H9 (cell line): ENCODE results near the gene LZTR1. TPM values are rescaled to one million over a fixed set of nuclear protein-coding genes. Genes with fewer than 3 reads are reported as not detected.

Experiments
- DNase-seq: peaks from one replicate; pipeline ENCODE4 v3.0.0-alpha.2; 2017
- H2AFZ ChIP-seq: one replicate; pipeline ENCODE4 v1.6.1; 2013; ENCODE audit warnings: mild to moderate bottlenecking, low read length, control low read depth, moderate library complexity
- H2AK5ac ChIP-seq: 2 replicates; pipeline ENCODE4 v1.6.1; 2013; ENCODE audit warnings: low read length, control low read depth, mixed read lengths; ENCODE audit not compliant: insufficient read length
- H2BK120ac ChIP-seq: one replicate; pipeline ENCODE4 v1.6.1; 2013; ENCODE audit warnings: low read depth, mild to moderate bottlenecking, low read length, control low read depth, inconsistent platforms; ENCODE audit not compliant: poor library complexity, severe bottlenecking
- H2BK12ac ChIP-seq: 2 replicates; pipeline ENCODE4 v1.6.1; 2013; ENCODE audit warnings: low read length, control low read depth, mixed read lengths, low read depth; ENCODE audit not compliant: insufficient read length
- H2BK15ac ChIP-seq: 2 replicates; pipeline ENCODE4 v1.6.1; 2013; ENCODE audit warnings: low read depth, low read length, control low read depth
- H2BK20ac ChIP-seq: one replicate; pipeline ENCODE4 v1.6.1; 2013; ENCODE audit warnings: low read depth, mild to moderate bottlenecking, low read length, control low read depth, inconsistent platforms; ENCODE audit not compliant: poor library complexity, severe bottlenecking
- H2BK5ac ChIP-seq: 2 replicates; pipeline ENCODE4 v1.6.1; 2013; ENCODE audit warnings: low read length, control low read depth, mixed read lengths; ENCODE audit not compliant: insufficient read length
- H3K14ac ChIP-seq: 2 replicates; pipeline ENCODE4 v1.6.1; 2013; ENCODE audit warnings: low read length, control low read depth; ENCODE audit not compliant: insufficient read depth
- H3K18ac ChIP-seq: 2 replicates; pipeline ENCODE4 v1.6.1; 2013; ENCODE audit warnings: low read depth, mild to moderate bottlenecking, mixed read lengths, low read length, control low read depth; ENCODE audit not compliant: insufficient read length
- H3K23ac ChIP-seq: 2 replicates; pipeline ENCODE4 v1.6.1; 2013; ENCODE audit warnings: low read length, control low read depth, mixed read lengths, low read depth; ENCODE audit not compliant: insufficient read length
- H3K23me2 ChIP-seq: 2 replicates; pipeline ENCODE4 v1.6.1; 2013; ENCODE audit warnings: low read depth, mild to moderate bottlenecking, mixed read lengths, low read length, control low read depth; ENCODE audit not compliant: insufficient read length, poor library complexity, severe bottlenecking
- H3K27ac ChIP-seq: 2 replicates; pipeline ENCODE4 v1.5.1; 2013; ENCODE audit warnings: low read length, control low read depth, mixed read lengths, low read depth; ENCODE audit not compliant: insufficient read length
- H3K27me3 ChIP-seq: 2 replicates; pipeline ENCODE4 v1.6.1; 2013; ENCODE audit warnings: low read length, control low read depth, inconsistent platforms; ENCODE audit not compliant: insufficient read depth
- H3K4ac ChIP-seq: 2 replicates; pipeline ENCODE4 v1.6.1; 2013; ENCODE audit warnings: low read depth, mild to moderate bottlenecking, control low read depth, inconsistent platforms, low read length, moderate library complexity
- H3K4me1 ChIP-seq: 2 replicates; pipeline ENCODE4 v1.6.1; 2013; ENCODE audit warnings: low read length, control low read depth, inconsistent platforms; ENCODE audit not compliant: insufficient read depth
- H3K4me2 ChIP-seq: 2 replicates; pipeline ENCODE4 v1.6.1; 2013; ENCODE audit warnings: low read length, control low read depth, mixed read lengths; ENCODE audit not compliant: insufficient read length, insufficient read depth
- H3K56ac ChIP-seq: 2 replicates; pipeline ENCODE4 v1.6.1; 2013; ENCODE audit warnings: low read depth, mild to moderate bottlenecking, mixed read lengths, low read length, control low read depth; ENCODE audit not compliant: insufficient read length
- H3K79me1 ChIP-seq: 2 replicates; pipeline ENCODE4 v1.6.1; 2013; ENCODE audit warnings: low read depth, mild to moderate bottlenecking, moderate library complexity, low read length, control low read depth, inconsistent platforms; ENCODE audit not compliant: insufficient read depth, poor library complexity, severe bottlenecking
- H3K79me2 ChIP-seq: 2 replicates; pipeline ENCODE4 v1.6.1; 2013; ENCODE audit warnings: low read length, control low read depth, inconsistent platforms; ENCODE audit not compliant: insufficient read depth
- H3K9ac ChIP-seq: 2 replicates; pipeline ENCODE4 v1.6.1; 2013; ENCODE audit warnings: low read length, control low read depth, mixed read lengths; ENCODE audit not compliant: insufficient read length; ENCODE audit errors: extremely low read depth
- H3K9me3 ChIP-seq: one replicate; pipeline ENCODE4 v1.6.1; 2013; ENCODE audit warnings: low read depth, low read length, inconsistent platforms; ENCODE audit not compliant: control insufficient read depth
- H3T11ph ChIP-seq: one replicate; pipeline ENCODE4 v1.6.1; 2013; ENCODE audit warnings: mild to moderate bottlenecking, low read length, control low read depth, inconsistent platforms
- H4K20me1 ChIP-seq: one replicate; pipeline ENCODE4 v1.6.1; 2013; ENCODE audit not compliant: control insufficient read depth, insufficient read length, insufficient read depth
- H4K5ac ChIP-seq: 2 replicates; pipeline ENCODE4 v1.6.1; 2013; ENCODE audit warnings: low read depth, mild to moderate bottlenecking, mixed read lengths, low read length, control low read depth; ENCODE audit not compliant: insufficient read length
- H4K8ac ChIP-seq: replicated peaks from 2 replicates; pipeline ENCODE4 v1.6.1; 2013; ENCODE audit warnings: low read length, control low read depth, mixed read lengths, low read depth; ENCODE audit not compliant: insufficient read length
- H4K91ac ChIP-seq: 2 replicates; pipeline ENCODE4 v1.6.1; 2013; ENCODE audit warnings: low read depth, mild to moderate bottlenecking, moderate library complexity, mixed read lengths, low read length, control low read depth; ENCODE audit not compliant: insufficient read length
- H3K27ac Mint-ChIP-seq, 3 experiments: 2 replicates in 2 of 3; 3 replicates in 1 of 3; pipeline ENCODE4 v1.8.0; 2020 to 2021; ENCODE audit warnings: mixed read lengths in 3 of 3, mild to moderate bottlenecking in 1 of 3, moderate library complexity in 1 of 3
- H3K27me3 Mint-ChIP-seq: 2 replicates; pipeline ENCODE4 v1.8.0; 2021; ENCODE audit warnings: low read depth, mild to moderate bottlenecking, moderate library complexity, mixed read lengths
- H3K36me3 Mint-ChIP-seq, 3 experiments: 2 replicates in 2 of 3; 3 replicates in 1 of 3; pipeline ENCODE4 v1.8.0; 2020 to 2021; ENCODE audit warnings: low read depth in 3 of 3, mixed read lengths in 3 of 3; ENCODE audit not compliant: insufficient read depth in 1 of 3
- H3K4me1 Mint-ChIP-seq, 2 experiments: 2 replicates each; pipeline ENCODE4 v1.8.0; 2020; ENCODE audit warnings: mixed read lengths in 2 of 2
- H3K4me3 Mint-ChIP-seq, 2 experiments: 2 replicates in 1 of 2; 3 replicates in 1 of 2; pipeline ENCODE4 v1.8.0; 2020 to 2021; ENCODE audit warnings: mild to moderate bottlenecking in 2 of 2, mixed read lengths in 2 of 2, moderate library complexity in 1 of 2
- H3K9me3 Mint-ChIP-seq, 2 experiments: 2 replicates in 1 of 2; 3 replicates in 1 of 2; pipeline ENCODE4 v1.8.0; 2020; ENCODE audit warnings: mild to moderate bottlenecking in 2 of 2, mixed read lengths in 2 of 2, moderate library complexity in 1 of 2
- WGBS: extraction: QIAGEN DNeasy Blood & Tissue Kit; methylation state at CpG from one replicate; pipeline ENCODE4 v1.1.7; 2013; ENCODE audit warnings: missing lambda C conversion rate, low lambda C conversion rate, mixed read lengths; ENCODE audit not compliant: insufficient read length; ENCODE audit errors: extremely low coverage; 5-methylcytosine and 5-hydroxymethylcytosine counted together
- total RNA-seq: library from RNA; stranded (reverse); gene quantifications from 2 replicates; pipeline ENCODE4 v1.2.1, GENCODE V29; 2021
- TF ChIP-seq, protein P1 (sequence below): fragments of 200-600 bp; sonication (generic); conservative IDR thresholded peaks from 3 replicates; pipeline ENCODE4 v1.8.0; 2021; ENCODE audit warnings: antibody characterized with exemption, mild to moderate bottlenecking

LZTR1 gene
- total RNA-seq, 1 experiment from 2014 or later = 47.0 TPM

DNA sequence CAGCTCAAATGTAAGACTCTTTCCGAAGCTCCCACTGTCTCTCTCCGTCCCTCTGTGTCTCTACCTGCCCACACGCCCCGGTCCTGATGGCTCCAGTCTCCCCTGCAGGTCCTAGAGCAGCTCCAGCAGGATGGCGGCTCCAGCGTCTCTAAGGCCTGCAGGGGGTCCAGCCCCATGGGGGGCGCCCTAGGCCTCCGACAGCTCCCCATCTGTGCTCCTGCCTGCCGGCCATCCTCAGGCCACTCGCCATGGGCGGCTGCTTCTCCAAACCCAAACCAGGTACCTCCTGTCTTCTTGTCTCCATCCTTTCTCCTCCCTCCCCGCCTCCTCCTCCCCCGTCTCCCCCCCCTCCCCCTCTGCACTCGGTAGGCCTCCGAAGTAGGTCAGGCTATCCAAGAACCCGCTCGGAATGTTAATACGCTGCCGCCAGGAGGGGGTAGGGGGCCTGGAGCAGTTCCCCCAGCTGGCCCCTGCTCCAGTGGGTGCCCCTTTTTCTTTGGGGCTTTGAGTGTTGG, 14.3 kb upstream of the LZTR1 start:
- no peak overlapping the region for H3K27ac ChIP-seq
- H4K91ac ChIP-seq = no peak overlapping the region
- no CpG with 5 or more reads among the region's 19 CpGs for WGBS
- H2BK120ac ChIP-seq = no peak overlapping the region
- H3K23me2 ChIP-seq = no peaks in the 10 kb centered on the region
- H3K14ac ChIP-seq = no peak overlapping the region
- Mint-ChIP-seq H3K9me3 (no peaks in the 10 kb centered on the region; a peak in 1 of 5 replicates), H3K4me3 (peak overlapping the region in 1 of 2 experiments; percentile 56; a peak in 2 of 5 replicates), H3K27me3 (peaks cover 92% of the 10 kb centered on the region), H3K36me3 (no peaks in the 10 kb centered on the region; a peak in 1 of 7 replicates), H3K4me1 (peaks cover 23 to 36% of the 10 kb centered on the region in 2 experiments), H3K27ac (no peak overlapping the region)
- no peak overlapping the region for H2AFZ ChIP-seq
- no peak overlapping the region for H3K18ac ChIP-seq
- no peaks in the 10 kb centered on the region for H3K79me2 ChIP-seq
- no peak overlapping the region for H2BK5ac ChIP-seq
- H3K27me3 ChIP-seq = peaks cover 31% of the 10 kb centered on the region; the same call in 1 of the 2 replicates
- no peaks in the 10 kb centered on the region; the same call in 1 of the 2 replicates for H3K4me1 ChIP-seq
- no peak overlapping the region for H2BK12ac ChIP-seq
- H4K5ac ChIP-seq = no peak overlapping the region
- H2BK20ac ChIP-seq = no peak overlapping the region
- H3K79me1 ChIP-seq = no peaks in the 10 kb centered on the region
- no peak overlapping the region for H4K8ac ChIP-seq
- TF ChIP-seq, protein P1, sequence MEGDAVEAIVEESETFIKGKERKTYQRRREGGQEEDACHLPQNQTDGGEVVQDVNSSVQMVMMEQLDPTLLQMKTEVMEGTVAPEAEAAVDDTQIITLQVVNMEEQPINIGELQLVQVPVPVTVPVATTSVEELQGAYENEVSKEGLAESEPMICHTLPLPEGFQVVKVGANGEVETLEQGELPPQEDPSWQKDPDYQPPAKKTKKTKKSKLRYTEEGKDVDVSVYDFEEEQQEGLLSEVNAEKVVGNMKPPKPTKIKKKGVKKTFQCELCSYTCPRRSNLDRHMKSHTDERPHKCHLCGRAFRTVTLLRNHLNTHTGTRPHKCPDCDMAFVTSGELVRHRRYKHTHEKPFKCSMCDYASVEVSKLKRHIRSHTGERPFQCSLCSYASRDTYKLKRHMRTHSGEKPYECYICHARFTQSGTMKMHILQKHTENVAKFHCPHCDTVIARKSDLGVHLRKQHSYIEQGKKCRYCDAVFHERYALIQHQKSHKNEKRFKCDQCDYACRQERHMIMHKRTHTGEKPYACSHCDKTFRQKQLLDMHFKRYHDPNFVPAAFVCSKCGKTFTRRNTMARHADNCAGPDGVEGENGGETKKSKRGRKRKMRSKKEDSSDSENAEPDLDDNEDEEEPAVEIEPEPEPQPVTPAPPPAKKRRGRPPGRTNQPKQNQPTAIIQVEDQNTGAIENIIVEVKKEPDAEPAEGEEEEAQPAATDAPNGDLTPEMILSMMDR = peak; percentile 28; the same call in 1 of the 3 replicates
- no peak overlapping the region for H2AK5ac ChIP-seq
- H3K9ac ChIP-seq = no peak overlapping the region
- DNase-seq = peak; percentile 53
- no peaks in the 10 kb centered on the region for H4K20me1 ChIP-seq
- H3K9me3 ChIP-seq = no peaks in the 10 kb centered on the region
- no peak overlapping the region for H3K4me2 ChIP-seq
- H2BK15ac ChIP-seq = no peak overlapping the region
- H3K4ac ChIP-seq = no peak overlapping the region
- no peak overlapping the region for H3K56ac ChIP-seq
- H3K23ac ChIP-seq = no peak overlapping the region
- no peak overlapping the region for H3T11ph ChIP-seq
